GM12801 (cell line): ENCODE measurements around the gene PMP22.

Source experiments
- TF ChIP-seq, protein P1 (sequence below): IDR thresholded peaks from one replicate; pipeline ENCODE4 v1.5.1; 2011; ENCODE audit warnings: control low read depth; ENCODE audit not compliant: insufficient read length; ENCODE audit errors: extremely low read depth

The PMP22 gene

DNA sequence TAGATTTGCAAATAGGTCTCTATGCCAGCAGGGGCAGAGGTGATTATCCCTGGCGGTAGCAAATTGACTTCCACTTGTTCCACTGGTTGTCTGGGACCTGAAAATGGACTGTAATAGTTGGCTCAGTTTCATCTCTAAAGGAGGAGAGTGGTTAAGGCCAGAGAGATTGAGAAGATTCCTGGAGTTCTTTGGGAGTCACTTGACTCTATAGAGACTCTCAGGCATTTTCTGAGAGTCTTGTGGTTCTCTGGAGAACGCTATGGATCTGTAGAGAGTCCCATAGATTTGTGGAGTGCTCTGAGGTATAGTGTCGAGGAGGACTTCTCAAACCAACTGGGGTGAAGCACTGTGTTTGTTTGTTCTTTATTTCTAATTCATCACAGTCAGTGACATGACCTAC, 8.9 kb upstream of the PMP22 start:
- TF ChIP-seq, protein P1, sequence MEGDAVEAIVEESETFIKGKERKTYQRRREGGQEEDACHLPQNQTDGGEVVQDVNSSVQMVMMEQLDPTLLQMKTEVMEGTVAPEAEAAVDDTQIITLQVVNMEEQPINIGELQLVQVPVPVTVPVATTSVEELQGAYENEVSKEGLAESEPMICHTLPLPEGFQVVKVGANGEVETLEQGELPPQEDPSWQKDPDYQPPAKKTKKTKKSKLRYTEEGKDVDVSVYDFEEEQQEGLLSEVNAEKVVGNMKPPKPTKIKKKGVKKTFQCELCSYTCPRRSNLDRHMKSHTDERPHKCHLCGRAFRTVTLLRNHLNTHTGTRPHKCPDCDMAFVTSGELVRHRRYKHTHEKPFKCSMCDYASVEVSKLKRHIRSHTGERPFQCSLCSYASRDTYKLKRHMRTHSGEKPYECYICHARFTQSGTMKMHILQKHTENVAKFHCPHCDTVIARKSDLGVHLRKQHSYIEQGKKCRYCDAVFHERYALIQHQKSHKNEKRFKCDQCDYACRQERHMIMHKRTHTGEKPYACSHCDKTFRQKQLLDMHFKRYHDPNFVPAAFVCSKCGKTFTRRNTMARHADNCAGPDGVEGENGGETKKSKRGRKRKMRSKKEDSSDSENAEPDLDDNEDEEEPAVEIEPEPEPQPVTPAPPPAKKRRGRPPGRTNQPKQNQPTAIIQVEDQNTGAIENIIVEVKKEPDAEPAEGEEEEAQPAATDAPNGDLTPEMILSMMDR: no peak

DNA sequence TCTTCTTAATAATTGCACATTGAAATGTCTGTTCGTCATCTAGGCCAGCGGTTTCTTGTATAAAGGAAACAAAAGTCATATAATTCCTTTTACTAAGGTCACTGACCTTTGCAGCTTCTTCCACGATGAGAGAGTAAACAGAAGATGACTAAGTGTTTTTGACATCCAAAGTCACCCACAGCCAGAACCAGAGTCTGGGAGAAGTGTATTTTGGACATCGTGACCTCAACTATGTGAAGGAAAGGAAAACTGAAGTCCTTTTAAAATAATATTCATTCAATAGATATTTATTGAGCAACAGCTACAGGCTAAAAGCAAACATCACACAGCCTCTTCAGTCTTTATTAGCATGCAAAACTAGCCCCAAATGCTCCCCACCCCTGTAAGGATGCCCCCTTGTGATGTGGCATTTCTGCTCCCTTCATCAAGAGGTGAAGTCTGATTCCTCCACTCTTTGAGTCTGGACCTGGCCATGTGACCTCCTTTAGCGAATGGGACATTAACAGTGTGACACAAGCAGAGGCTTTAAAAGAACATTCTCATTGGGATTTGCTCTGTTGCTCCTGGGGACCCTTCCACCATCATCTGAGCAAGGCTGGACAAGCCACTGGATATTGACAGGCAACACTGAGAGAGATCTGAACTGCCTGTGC, 8.1 kb upstream of the PMP22 start:
- TF ChIP-seq, protein P1: no peak

DNA sequence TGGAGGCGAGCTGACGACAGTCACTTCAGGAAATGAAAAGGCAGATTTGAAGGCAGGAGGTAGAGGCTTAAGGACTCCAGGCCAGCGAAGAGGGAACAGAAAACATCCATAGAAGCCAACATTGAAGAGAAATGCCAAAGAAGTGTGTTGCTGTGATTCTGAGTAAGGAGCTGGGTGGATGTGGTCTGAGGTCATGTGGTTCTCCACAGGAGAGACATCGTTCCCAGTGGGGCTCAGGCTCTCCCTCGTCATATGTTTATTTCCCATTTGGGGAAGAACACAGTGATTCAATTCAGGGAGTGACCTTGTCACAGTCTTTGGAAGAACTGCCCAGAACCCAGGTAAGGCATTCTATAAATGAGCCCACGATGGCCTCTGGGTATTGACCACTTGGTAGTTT, 6.6 kb upstream of the PMP22 start:
- TF ChIP-seq, protein P1: no peak

DNA sequence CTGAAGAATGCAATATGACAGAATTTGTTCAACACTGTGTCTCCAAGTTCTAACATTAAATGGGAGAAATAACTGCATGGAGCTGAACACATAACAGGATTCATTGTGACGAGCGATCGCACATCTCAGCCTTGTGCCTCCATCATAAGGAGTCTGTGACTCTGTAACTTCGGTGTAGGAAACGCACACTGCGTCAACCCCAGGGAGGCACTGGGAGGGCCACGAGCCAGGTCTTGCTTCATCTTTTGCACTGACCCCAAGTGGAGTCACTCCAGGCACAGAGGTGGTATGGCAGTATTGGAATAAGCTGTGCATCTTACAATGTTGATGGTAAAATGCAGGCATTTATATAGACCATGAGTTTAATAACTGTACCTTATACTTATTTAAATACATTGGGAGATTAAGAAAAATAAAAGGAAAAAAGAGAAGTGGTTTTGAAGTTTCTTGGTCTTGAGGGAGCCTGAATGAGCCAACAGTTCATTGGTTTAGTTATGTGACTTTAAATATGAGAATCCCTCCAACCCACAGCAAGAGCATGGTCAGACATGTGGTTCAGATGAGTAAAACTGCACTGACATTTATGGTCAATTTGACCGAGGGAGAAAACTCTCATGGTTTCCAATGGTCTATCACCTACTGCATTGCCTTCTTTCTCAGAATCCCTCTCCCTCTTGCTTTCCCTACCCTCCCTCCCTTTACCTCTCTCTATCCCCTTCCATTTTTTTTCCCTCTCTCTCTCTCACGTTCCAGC, 5.7 kb upstream of the PMP22 start:
- TF ChIP-seq, protein P1: no peak

DNA sequence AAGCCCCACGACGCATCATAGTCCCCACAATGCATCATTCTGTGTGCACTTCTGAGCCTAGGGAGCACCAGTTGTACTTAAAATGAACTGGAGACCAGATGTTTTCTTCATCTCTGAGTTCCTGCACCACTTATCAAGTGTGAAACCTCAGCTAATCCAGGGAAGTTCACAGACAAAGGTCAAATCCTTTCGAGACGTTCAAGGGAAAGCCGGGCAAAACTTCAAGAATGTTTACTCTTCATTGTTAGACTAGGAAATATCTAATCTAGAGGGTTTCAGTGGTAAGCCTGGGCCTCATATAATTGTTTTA, 4.6 kb upstream of the PMP22 start:
- TF ChIP-seq, protein P1: no peak

DNA sequence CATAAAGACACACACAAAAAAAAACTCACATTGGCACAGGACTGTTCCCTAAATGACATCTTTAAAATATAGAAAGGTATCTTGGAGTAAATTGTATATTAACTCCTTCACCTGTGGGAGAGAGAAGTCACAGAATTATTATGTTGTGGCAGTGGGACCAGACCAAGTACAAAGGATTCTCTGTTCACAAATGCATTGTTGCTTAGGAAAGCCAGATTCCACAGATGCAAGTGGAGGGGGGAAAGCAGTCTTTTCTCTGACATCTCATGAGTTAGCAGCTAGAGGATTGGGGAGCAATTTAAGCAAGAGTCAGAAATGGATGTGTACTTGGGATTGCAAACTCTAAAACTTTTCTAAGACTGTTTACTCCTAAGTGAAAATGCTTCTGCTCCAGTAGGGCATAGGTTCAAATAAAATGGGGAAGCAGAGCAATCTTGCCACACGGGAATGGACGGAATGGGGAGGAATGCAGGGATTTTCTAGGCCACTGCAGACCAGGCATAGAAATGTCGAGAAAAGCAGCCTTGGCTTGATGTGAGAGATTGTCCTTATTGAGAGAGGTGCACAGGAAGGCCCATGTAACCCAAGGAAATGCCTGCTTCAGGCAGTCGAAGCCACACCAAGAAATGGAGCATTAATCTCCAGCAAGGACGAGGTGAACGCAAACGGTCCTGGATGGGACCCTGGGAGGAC, 4.1 kb upstream of the PMP22 start:
- TF ChIP-seq, protein P1: no peak

DNA sequence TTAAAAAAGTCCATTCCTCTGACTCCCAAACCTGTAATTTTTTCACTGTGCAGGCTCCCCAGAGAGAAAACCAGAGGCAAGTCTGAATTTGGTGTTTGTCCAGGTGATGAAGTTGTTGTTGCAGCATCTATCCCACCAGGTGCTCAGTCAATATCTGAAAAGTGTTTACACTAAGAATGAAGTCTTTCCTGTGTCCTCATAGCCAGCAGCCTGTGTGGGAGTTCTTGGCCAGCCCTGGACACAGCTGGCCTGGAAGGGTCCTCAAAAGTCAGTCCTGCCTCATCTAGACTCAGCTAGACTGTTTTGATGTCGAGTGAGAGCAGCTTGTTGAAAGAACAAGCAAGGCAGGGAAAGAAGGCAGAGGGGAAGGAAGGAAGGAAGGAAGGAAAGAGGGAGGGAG, 3.3 kb upstream of the PMP22 start:
- TF ChIP-seq, protein P1: no peak
